Measurements from ENCODE around the gene HCRTR1. TPM values are rescaled to one million over a fixed set of nuclear protein-coding genes. Genes with fewer than 3 reads are reported as not detected.

Gene HCRTR1
- total RNA-seq, 6 experiments from 2014 or later, result not detected

DNA sequence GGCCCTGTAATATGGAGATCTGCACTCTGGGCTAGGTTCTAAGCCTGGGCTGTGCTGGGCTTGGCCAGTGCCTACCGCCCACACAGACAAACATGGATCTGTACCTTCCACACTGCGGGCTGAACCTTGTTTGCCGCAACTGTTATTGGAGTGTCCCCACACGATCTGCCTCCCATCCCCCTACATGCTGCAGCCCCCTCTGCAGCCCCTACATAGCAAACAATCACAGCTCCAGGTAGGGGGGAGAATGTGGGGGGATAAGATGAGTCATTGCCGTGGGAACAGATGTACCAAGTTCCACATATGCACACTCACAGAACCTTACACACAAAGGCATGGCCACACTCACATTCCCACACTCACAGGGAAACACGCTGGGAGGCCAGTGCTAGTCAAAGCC is 2.1 kb upstream of the HCRTR1 start:
- no peak overlapping the region for H3K4me3 Mint-ChIP-seq
- H3K4me1 Mint-ChIP-seq (ENCODE audit: low read depth), result peaks cover 6% of the 10 kb centered on the region
- H3K9me3 Mint-ChIP-seq, result no peaks in the 10 kb centered on the region
- TF ChIP-seq, protein P1, sequence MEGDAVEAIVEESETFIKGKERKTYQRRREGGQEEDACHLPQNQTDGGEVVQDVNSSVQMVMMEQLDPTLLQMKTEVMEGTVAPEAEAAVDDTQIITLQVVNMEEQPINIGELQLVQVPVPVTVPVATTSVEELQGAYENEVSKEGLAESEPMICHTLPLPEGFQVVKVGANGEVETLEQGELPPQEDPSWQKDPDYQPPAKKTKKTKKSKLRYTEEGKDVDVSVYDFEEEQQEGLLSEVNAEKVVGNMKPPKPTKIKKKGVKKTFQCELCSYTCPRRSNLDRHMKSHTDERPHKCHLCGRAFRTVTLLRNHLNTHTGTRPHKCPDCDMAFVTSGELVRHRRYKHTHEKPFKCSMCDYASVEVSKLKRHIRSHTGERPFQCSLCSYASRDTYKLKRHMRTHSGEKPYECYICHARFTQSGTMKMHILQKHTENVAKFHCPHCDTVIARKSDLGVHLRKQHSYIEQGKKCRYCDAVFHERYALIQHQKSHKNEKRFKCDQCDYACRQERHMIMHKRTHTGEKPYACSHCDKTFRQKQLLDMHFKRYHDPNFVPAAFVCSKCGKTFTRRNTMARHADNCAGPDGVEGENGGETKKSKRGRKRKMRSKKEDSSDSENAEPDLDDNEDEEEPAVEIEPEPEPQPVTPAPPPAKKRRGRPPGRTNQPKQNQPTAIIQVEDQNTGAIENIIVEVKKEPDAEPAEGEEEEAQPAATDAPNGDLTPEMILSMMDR (IDR thresholded peaks at IDR 0.05), result no peak
- H3K27ac Mint-ChIP-seq, result no peak overlapping the region
- peaks cover 8% of the 10 kb centered on the region for H3K27me3 Mint-ChIP-seq (ENCODE audit: insufficient read depth)
- no peaks in the 10 kb centered on the region for H3K36me3 Mint-ChIP-seq (ENCODE audit: low read depth)
- no peak for DNase-seq

DNA sequence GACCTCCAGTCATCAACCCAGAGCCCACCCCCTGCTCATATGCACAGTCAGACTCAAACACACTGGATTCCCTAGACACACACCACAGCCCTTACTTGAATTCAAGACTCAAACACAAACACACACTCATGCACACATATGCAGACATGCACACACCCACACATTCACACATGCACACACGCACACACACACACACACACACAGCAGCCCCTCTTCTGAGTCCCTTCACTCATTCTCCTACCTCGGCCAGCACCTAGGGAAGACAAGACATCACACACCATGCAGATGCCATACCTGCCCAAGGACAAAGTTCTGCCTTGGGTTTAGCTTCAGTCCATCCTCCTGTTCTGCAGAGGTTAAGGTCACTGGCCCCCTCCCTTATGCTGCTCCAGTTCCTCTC is 1.6 kb upstream of the HCRTR1 start:
- H3K27me3 Mint-ChIP-seq (ENCODE audit: insufficient read depth), result peaks cover 8% of the 10 kb centered on the region
- peaks cover 6% of the 10 kb centered on the region for H3K4me1 Mint-ChIP-seq (ENCODE audit: low read depth)
- TF ChIP-seq, protein P1 (IDR thresholded peaks at IDR 0.05), result no peak
- no peak overlapping the region for H3K4me3 Mint-ChIP-seq
- H3K27ac Mint-ChIP-seq, result no peak overlapping the region
- DNase-seq, result no peak
- H3K9me3 Mint-ChIP-seq, result no peaks in the 10 kb centered on the region
- no peaks in the 10 kb centered on the region for H3K36me3 Mint-ChIP-seq (ENCODE audit: low read depth)

DNA sequence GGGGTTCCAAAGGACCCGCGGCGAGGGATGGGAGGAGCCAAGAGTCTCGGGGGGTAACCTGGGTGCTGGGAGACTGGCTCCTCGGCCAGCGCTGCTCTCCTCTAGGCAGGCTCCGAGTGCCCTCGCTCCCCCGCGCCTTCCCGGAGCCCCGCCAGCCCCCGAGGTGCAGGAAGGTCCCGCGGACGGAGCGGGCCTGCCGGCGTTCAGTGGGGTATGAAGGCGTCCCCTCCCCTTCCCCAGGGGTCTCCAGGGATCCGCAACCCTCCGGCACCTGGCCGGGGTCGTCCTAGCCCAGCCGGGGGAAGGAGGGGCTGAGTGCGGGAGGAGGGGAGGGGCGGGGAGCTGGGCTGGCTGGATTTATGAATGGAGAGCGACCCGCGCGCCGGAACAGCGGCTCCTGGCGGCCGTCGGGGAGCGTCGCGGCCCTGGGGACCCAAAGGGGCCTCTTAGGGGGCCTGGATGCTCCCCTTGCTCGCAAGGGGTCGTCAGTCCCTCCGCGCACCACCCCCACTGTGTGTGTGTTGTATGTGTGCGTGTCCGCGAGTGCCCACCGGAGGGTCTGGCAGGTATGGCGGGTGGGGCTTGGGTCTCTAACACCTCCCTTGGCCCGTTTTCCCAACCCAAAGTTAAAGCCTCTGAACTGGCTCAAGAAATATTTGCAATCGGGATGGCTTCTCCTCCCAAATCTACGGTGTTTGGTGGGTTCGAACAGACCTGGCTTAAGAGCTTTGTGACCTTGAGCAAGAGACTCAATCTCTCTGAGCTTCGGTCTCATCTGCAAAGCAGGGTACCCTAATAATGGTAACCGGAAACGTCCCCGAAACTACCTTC is 642 bp downstream of the HCRTR1 start:
- peaks cover 8% of the 10 kb centered on the region for H3K27me3 Mint-ChIP-seq (ENCODE audit: insufficient read depth)
- no peak overlapping the region; the same call in 1 of the 2 replicates for H3K4me3 Mint-ChIP-seq
- TF ChIP-seq, protein P1 (IDR thresholded peaks at IDR 0.05), result peak; percentile 96
- H3K36me3 Mint-ChIP-seq (ENCODE audit: low read depth), result no peaks in the 10 kb centered on the region
- H3K4me1 Mint-ChIP-seq (ENCODE audit: low read depth), result peaks cover 6% of the 10 kb centered on the region
- H3K9me3 Mint-ChIP-seq, result no peaks in the 10 kb centered on the region
- no peak overlapping the region for H3K27ac Mint-ChIP-seq
- DNase-seq, result no peak

DNA sequence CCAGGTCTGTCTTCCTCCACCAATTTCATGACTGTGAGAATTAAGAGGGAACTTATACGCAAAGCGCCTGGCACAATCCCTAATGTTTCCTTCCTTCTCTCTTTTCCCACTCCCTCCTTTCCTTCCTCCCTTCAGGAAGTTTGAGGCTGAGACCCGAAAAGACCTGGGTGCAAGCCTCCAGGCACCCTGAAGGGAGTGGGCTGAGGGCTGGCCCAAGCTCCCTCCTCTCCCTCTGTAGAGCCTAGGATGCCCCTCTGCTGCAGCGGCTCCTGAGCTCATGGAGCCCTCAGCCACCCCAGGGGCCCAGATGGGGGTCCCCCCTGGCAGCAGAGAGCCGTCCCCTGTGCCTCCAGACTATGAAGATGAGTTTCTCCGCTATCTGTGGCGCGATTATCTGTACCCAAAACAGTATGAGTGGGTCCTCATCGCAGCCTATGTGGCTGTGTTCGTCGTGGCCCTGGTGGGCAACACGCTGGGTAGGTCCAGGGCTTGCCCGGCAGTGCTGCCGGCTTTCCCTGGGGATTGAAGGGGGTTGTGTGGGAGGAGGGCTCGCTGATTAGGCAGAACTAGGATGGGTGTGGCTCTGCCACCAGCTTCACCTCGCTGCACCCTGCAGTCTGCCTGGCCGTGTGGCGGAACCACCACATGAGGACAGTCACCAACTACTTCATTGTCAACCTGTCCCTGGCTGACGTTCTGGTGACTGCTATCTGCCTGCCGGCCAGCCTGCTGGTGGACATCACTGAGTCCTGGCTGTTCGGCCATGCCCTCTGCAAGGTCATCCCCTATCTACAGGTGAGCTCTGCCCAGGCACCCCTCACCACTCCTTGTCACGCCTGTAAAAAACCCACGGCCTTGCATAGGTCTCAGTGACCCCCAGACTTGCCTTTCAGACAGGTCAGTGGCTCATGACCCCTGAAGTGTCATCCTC is 1.7 kb downstream of the HCRTR1 start:
- H3K4me1 Mint-ChIP-seq (ENCODE audit: low read depth), result peaks cover 6% of the 10 kb centered on the region
- TF ChIP-seq, protein P1 (IDR thresholded peaks at IDR 0.05), result no peak
- DNase-seq, result no peak
- H3K9me3 Mint-ChIP-seq, result no peaks in the 10 kb centered on the region
- H3K27ac Mint-ChIP-seq, result no peak overlapping the region
- H3K4me3 Mint-ChIP-seq, result no peak overlapping the region
- no peaks in the 10 kb centered on the region for H3K36me3 Mint-ChIP-seq (ENCODE audit: low read depth)
- peaks cover 8% of the 10 kb centered on the region for H3K27me3 Mint-ChIP-seq (ENCODE audit: insufficient read depth)

DNA sequence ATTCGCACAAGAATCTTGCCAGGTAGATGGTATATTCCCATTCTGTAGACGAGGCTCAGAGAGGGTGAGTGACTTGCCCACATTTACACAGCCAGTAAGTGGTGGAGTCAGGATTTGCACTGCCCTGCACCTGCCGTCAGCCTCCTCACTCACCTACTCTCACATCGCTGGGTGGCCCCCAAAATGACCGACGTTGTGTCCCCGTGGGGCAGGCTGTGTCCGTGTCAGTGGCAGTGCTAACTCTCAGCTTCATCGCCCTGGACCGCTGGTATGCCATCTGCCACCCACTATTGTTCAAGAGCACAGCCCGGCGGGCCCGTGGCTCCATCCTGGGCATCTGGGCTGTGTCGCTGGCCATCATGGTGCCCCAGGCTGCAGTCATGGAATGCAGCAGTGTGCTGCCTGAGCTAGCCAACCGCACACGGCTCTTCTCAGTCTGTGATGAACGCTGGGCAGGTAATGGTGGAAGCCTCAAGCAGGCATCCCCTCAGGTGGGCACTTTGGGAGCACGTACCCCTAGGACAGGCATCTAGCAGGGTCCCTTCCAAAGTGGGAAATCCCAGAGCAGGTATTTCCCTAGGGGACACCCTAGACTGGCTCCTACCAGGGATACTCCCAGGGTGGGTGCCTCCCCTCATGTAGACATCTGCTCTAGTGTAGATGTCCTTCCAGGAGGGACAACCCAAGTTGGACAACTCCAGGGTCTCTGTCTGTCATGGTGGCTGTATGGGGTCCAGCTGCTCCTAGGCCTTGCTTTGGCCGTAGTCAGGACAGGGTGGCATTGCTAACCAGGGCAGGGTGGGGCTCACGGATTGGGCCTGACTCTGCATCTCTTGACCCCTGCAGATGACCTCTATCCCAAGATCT is 3.4 kb downstream of the HCRTR1 start:
- TF ChIP-seq, protein P1 (IDR thresholded peaks at IDR 0.05), result no peak
- DNase-seq, result no peak
- Mint-ChIP-seq H3K4me3 (no peak overlapping the region), H3K36me3 (ENCODE audit: low read depth) (no peaks in the 10 kb centered on the region), H3K4me1 (ENCODE audit: low read depth) (peaks cover 19% of the 10 kb centered on the region), H3K27ac (no peak overlapping the region), H3K27me3 (ENCODE audit: insufficient read depth) (peaks cover 8% of the 10 kb centered on the region), H3K9me3 (no peaks in the 10 kb centered on the region)
